GM21619 (cell line): Measurements from ENCODE around the gene FRY.
"Not testable (repeated sequence)": the region's sequence is repeated elsewhere in the genome, so short reads cannot be mapped to it uniquely, and the experiment has no call there.

ENCODE experiments used
- ATAC-seq: cut with Tn5 transposase; IDR thresholded peaks from one replicate; pipeline ENCODE4 v1.9.1; 2021; ENCODE audit not compliant: unreplicated experiment

Gene FRY

DNA sequence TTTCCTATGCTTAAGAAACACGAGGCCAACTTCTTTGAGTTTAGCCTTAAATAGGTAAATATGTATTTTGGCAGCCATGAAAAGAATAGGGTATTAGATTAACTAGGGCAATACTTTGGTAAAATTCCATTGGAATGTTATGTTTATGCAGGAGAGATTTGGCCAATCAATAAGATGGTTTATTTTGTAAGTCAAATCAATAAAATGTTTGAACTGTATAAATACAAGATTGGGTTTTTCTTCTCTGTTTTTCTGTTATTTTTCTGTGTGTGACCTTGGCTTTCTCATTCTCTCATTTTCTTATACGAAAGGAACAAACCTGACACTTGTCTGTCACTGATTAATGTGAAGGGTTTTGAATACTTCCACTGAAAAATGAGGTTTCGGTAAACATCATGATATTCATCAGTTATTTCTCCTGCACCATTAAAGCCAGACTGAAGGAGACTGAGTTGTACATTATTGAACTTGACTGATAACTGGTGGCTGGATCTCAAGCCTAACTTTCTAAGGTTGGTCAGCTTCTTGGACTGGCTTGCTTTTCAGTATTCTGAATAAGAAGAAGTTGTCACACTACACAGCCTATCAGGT lies 8.6 kb downstream of the FRY start:
- ATAC-seq, result no peak

DNA sequence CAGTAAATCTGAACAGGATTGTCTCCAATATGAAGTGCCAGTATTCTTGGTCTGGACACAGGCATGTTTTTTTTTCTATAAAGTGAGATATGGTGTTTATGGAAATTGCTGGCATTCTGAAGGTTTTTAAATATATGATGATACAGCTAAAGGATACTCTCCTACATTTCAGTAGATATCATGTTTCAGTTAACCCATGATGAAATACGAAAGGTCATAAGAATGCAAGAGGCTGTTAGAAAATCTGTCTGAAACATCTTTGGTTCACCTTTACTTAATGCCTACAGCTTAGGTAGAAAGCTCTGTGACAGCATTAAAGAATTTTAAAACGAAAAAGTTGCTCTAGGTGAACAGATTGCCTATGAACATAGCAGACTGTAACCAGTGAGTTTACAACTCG lies 9.1 kb downstream of the FRY start:
- ATAC-seq, result no peak

DNA sequence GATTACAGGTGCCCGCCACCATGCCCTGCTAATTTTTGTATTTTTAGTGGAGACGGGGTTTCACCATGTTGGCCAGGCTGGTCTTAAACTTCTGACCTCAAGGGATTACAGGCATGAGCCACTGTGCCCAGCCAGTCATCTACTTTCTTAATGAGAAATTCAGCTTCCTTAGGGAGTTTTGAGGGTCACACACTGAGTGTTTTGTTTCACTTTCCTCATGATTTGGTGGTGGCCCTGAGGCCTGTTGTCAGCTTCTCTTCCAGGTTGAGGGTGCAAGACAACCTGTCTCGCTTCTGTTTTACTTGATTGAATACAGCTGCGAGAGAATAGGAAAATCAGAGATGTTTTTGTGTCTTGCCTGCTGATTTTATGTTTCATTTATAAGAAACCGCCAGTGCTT lies 9.9 kb downstream of the FRY start:
- ATAC-seq, result peak; percentile 81

DNA sequence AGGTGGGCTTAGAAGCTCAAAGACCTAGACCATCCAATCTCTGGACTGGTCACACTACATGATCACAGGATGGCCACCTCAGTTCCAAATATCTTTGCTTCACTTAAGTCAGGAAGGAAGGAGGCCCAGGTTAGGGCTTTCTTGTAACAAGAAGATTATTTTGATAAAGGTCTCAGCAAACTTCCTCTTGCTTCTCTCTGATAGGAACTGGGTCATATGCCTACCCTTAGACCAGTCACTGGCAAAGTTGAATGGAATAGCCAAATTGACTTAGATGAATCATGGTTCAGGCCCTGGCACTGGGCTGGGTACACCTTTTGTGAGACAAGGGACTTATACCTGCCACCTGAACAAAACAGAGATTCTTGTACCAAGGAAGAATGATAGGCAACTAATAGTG lies 11.0 kb downstream of the FRY start:
- ATAC-seq, result no peak

DNA sequence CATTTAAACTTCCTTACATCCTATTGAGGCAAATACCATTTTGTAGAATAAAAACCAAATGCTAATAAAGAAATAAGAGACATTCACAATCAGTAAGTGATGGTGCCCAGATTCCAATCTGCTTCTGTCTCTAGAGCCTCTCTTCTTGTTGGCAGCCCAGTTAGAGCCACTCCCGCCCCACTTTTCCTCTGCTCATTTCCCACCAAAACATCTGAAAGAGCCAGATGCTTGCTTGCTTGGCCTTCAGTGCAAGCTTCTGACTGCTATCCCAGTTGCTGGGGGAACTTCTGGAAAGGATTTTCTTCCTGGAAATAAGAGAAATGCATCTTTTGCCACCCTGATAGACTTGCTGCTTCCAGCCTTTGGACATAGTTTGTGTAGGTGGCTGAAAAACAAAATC lies 12.9 kb downstream of the FRY start:
- ATAC-seq, result no peak

DNA sequence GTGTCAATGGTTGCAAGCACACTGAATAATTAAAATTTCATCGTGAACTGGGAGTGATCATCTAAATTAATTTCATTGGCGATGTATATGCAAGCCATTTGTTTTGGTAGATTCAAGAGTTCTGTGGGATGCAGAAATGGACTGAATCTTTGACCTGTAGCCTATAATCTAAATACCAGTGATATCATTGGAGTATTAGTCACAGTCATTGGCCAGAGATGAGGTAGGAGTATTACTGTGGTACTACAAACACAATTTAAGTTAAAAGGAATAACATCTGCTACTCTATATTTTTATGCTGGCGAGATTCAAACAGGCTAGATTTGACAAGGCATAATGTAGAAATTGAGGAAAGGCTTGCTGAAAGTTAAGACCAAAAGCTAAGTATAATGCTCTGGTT lies 14.0 kb downstream of the FRY start:
- no peak for ATAC-seq

DNA sequence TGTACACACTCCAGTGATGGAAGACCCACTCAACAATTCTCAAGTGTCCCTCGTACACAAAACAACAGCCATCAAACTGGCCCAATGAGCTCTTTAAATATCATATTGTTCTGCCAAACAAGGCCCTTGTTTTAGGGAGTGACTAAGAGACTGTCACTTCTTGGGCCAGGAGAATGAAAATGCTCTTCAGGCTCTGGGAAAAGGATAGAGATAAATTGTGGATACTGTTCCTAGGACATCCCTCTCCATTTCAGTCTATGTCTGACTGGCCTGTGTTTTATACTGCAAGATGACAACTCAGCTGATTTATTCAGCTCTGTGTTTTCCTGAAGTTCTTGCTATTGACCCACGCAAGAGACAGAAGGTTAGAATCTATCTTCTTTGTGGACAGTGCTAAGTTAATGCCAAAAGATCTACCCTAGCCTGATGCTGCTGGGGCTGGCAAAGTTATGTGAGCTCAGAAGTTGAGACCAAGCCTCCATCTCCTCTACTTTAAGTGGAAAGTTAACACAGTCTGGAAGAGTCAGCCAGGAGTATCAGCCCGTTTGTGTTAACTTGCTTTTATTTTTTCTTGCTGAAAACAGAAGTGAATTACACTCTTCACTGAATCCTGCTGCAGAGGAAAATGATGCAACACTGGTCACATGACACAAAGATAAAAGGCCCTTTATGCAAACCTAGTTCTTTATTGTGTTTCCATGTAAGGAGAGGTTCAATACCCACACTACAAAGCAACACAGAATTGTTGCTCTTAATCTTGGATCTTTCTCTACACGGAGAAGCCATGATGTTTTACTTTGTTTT lies 14.6 kb downstream of the FRY start:
- ATAC-seq, result no peak

DNA sequence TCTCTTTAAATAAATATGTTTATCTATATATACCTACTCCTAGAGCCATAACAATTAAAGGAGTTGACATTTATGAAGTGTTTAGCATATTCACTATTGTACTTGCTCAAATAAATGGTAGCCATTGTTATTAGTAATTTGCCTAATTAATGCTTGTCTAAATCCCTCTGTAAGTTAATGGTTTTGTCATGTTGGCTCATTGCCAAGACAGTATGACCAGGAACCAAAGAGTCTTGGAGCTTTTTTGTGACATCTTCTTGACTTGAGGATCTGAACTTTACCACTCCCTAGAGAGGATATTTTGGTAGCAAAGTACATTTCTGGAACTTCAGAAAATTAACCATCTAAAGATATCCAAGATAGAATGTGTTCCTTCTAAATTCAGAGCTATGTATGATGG lies 15.5 kb downstream of the FRY start:
- ATAC-seq, result no peak

DNA sequence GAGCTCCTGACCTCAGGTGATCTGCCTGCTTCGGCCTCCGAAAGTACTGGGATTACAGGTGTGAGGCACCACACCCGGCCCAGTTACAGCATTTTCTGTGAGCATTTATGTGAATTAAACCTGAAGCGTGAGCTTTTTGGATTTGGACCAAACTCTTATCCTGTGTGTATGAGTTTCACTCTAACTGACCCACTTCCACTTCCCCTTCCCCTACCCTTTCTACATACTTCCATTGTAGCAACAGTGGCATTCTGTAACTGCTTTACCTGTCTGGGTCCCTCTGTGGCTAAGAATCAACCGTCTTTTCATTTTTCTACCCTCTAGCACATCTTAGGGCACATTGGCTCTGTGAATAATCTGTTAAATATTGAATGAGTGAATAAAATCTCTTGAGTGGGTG lies 16.2 kb downstream of the FRY start:
- ATAC-seq, result no peak

DNA sequence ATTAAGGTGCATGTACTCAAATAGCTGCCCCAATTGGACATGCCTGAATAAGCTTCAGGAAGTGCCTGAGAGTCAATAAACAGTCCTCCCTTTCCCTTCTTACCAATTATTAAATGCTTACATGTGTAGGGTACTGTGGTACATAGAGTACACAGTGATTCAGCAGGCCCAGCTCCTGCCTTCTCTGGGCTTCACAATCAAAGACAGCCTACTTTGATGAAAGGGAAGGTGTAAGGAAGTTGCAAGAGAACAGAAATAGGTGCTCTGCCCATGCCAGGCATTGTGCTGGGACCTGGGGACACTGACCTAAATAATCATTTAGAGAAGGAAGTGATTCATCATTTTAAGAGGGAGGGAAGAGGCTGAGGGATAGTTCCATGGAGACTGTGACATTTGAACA lies 17.2 kb downstream of the FRY start:
- ATAC-seq, result no peak

DNA sequence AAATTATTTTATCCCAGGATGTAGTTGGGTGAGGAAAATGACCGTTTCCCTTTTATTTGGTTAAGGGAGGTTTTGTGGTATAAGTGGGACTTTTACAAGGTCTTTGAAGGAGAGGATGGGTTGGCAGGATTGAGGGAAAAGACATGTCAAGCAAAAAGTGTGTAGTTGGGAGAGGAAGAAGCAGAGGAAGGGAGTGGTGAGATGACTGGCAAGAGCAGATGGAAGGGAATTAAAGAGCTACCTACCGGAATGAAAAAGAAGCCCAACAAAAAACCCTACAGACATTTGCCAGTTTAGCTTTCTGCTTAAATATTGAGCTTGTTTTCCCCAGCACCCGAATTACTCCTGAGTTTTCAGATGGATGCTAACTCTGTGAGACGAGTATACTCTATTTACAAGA lies 19.6 kb downstream of the FRY start:
- no peak for ATAC-seq

DNA sequence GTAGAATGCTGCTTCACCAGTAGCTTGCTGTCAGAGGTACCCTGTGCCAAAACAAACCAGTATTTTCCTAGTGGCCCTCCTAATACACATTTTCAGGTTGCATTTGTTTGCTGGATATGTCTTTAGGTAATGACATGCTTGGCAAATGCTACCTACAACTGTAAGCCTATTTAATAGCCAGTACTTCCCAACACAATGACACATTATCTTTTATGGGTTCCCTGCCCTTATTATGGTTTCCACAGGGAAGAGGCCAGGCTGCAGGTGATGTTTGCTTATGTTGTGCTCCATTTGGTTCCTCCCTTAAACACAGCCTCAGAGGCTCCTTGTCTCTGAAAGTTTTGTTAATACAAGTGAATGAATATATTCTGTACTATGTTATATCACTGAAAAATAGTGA lies 24.7 kb downstream of the FRY start:
- no peak for ATAC-seq

DNA sequence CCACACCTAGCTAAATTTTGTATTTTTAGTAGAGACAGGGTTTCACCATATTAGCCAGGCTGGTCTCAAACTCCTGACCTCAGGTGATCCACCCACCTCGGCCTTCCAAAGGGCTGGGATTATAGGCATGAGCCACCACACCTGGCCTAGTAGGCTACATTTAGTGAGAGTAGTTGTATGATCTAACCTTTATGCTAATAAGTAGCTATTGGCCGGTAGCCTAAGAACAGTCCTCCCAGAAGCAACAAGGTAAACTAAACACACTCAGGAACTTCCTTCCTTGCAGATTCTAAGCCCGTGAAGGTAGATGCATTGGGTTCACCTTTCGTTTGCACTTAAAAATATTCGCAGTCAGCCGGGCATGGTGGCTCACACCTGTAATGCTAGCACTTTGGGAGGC lies 25.8 kb downstream of the FRY start:
- not testable (repeated sequence) for ATAC-seq

DNA sequence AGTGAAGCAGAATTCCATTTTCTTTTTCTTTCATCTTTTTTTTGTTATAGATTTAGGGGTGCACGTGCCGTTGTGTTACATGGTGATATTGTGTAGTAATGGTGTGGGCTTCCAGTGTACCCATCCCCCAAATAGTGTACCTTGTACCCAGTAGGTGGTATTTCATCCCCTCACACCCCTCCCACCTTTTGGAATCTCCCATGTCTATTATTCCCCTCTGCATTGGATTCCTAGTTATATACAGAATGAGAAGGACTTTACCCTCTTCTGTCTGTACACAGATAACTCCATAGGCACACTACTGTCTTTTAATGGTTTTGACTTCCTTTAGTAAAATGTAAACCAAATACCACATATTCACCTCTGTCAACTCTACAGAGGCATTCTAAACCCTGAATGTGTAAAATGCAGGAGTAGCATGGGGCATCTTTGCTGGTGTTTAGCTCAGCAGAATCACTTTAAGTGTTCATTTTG lies 28.0 kb downstream of the FRY start:
- no peak for ATAC-seq

DNA sequence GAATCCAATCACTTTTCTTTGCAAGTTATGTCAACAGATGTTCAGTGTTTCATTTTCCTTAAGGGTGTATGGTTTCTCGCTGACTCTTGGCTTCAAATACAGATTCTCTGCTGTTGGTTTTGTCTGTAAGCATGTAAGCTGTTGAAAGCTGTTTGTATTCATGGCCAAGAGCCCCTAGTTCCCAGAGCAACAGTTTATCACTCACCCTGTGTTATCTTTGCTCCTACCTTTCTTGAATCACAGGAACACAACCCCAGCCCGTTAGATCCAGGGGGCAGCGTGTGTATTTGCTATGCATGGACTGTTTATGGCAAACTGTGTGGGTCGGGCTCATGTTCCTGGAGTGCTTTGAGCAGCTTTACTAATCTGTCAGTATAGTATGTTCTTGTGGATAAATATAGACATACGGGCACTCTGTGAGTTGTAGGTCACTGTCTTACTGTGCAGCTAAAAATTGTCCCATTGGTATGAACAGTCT lies 28.9 kb downstream of the FRY start:
- ATAC-seq, result no peak

DNA sequence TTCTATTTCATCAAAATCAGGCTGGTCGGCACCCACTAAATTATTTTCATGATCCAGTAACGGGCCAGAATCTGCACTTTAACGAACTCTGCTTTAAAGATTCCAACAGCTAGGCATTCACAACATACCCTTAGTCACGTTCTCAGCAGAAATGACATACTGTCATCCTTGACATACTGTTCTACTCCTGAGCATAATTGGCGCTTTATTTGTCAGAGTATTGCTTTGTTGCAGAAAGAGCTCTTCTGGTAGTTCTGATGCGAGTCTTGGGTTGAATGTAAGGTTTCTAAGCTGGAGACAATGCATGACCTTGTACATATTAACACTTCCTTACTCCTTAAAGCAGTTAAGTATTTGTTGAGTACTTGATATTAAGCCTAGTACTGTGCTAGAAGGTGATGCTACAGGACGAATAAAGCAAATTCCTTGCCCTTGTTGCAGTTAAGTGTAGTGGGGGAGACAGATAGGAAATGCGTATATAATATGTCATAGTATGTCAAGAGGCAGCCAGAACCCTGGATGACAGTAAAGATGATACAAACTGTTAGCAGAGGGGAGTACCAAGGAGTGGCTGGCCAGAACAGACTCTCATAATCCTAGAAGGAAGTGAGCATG lies 32.2 kb downstream of the FRY start:
- no peak for ATAC-seq

DNA sequence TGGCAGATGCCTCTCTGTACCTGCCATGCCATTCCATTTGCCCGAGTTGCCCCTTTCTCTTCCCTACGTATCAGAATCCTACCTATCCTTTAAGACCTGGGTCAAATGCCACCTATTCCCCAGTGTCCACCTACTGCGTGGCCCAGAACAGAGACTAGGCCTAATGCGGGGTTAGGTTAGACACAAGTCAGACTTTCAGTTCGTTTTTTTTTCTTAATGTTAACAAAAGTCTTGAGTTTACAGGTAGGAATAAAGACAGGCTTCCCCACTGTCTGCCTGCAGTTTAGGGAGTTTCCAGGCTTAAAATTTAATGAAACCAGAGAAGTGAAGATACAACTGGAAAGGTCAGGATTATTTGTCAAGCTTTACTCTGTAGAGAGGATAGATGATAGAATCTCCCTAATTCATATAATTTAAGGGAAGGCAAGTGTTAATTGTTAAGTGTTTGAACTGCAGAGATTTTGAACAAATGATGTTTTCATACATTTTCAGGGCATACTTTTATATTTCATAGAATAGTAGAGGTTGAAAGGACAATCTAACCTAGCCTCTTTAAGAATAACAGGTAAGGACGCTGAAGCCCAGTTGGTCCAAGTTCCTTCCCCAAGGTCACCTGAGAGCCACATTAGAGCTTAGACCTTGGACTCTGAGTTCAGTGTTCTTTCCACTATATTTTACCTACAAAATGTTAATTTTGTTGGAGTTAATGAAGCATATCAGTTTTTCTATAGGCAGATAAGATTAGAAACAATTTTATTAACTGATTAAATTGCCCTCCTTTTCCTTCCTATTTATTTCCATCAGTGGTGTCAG lies 35.8 kb downstream of the FRY start:
- no peak for ATAC-seq

DNA sequence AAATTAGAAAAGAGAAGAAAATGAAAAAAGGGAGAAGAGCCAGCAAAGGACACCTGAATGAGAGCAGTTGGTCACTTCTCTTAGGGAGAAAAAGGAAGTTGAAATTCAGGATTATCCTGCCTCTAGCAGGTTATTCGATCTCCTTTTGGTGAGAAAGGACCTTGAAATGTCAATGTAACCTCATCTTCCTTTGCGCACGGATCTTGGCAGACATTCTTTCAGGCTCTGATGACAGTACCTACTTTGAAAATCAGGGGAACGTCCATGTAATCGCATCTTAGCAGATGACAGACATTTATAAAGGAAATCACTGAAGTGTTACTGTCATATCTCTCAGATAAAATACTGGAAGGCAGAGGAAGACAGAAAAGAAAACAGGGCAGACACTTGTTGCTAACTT lies 36.7 kb downstream of the FRY start:
- no peak for ATAC-seq

DNA sequence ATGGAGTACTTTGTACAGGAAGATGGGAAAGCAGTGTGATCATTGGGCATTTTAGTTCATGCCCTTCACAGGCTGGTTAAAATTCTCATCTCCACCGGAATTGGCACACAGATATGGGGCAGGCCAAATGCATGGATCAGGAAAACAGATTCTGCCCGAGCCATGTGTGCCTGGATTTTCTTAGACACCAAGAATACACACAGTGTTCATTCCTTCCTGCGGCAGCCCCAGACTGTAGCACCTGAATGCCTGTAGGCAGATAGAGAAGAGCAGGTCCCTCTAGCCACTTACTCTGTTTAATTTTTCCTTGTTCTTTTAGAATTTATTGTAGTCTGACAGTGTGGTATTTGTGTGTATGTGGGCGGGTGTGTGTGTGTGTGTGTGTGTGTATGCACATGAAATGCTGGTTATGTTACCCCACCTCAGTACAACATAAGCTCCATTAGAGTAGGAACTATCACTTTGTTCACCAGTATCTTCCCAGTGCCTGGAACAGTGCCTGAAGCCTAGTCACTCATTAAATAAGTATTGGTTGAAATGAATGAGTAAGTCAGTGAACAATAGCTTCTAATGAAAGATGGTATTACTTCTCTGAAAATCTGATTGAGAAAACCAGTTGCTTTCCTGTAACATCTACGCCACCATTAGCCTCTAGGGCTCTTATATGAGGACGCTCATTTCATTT lies 41.7 kb downstream of the FRY start:
- no peak for ATAC-seq

DNA sequence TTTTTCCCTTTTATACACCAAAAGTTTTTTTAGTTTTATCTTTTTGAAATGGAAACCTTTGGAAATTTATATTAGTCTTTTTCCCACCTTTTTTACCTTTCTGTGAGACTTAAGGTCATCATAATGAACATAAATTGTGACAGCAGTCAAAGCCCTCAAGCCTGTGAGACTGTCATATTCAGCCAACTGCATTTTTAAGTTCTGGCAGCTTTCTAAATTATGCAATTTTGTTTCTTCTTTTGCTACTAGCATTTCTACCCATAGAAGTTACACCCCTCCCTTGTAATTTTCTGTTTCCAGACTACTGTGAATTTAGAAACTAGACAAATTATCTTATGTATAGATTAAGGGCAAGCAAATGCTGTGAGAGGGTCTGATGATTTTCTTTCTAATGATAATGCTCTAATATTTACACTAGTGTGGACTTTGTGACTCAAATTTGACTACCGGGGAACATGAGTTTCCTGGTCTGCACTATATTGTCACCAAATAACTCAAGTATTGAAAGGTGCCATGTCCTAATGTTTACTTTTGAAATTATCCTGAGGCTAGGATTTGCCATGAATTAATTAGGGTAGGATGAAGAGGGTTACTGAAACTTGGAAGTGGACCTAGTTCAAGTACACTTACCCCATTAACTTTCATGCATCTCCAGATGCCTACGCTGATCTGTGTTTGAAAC lies 43.7 kb downstream of the FRY start:
- ATAC-seq, result no peak
